Posterior vena cava (tissue), 2 donors: ENCODE results near the gene PSTPIP1. TPM values are rescaled to one million over a fixed set of nuclear protein-coding genes. Genes with fewer than 3 reads are reported as not detected.

Source experiments
- DNase-seq: peaks from one replicate; pipeline ENCODE4 v3.0.0-alpha.2; 2020; ENCODE audit warnings: low spot score
- intact Hi-C, 2 donors: fragments of 100-400 bp; cut with DNase I; formaldehyde crosslinking; loops; one replicate each; pipeline versions ENCODE4 v1.14.1 to v1.14.2; 2022 to 2023
- total RNA-seq, 2 donors: library from RNA; stranded (reverse); fragmentation: NEBNext Ultra II Directional; extraction: Animal tissue kit (Norgen Biotek cat#: 25700); gene quantifications; one replicate each; pipeline ENCODE4 v1.2.1, GENCODE V29; 2021
- donor health status: DM: yes; HTN: yes; CAD: no.
- donor health status: DM: yes; HTN: yes; CAD: no.

Gene PSTPIP1
- total RNA-seq, 2 donors from 2014 or later: 12.9 to 18.1 TPM

GRCh38 chr15:76994001-76994400, 925 bp upstream of the PSTPIP1 start:
- intact Hi-C loops: no loop called here
- DNase-seq: peak; percentile 88

- intact Hi-C loops: no loop called here
- no peak for DNase-seq
These were observed 430 bp upstream of the PSTPIP1 start for GRCh38 chr15:76994496-76994895.

- intact Hi-C loops: no loop called here
- DNase-seq: no peak
These were observed 1.2 kb downstream of the PSTPIP1 start for GRCh38 chr15:76996076-76996525.

- intact Hi-C loops: no loop called here
- DNase-seq: peak; percentile 86
These were observed 1.8 kb downstream of the PSTPIP1 start for GRCh38 chr15:76996526-76997401.

GRCh38 chr15:76998663-76999285, 3.8 kb downstream of the PSTPIP1 start:
- intact Hi-C loops: no loop called here
- peak; percentile 56 for DNase-seq

GRCh38 chr15:76999996-77000395, 5.1 kb downstream of the PSTPIP1 start:
- peak; percentile 67 for DNase-seq
- intact Hi-C loops: no loop called here

- intact Hi-C loops: no loop called here
- peak; percentile 44 for DNase-seq
These were observed 6.4 kb downstream of the PSTPIP1 start for GRCh38 chr15:77001351-77001750.

GRCh38 chr15:77001966-77002365, 7.0 kb downstream of the PSTPIP1 start:
- intact Hi-C loops: no loop called here
- peak; percentile 17 for DNase-seq

- intact Hi-C loops: no loop called here
- DNase-seq: peak; percentile 50
These were observed 7.5 kb downstream of the PSTPIP1 start for GRCh38 chr15:77002436-77002835.

GRCh38 chr15:77002954-77003912, 8.3 kb downstream of the PSTPIP1 start:
- DNase-seq: peak; percentile 88
- intact Hi-C loops: no loop called here

- intact Hi-C loops: no loop called here
- peak; percentile 91 for DNase-seq
These were observed 9.3 kb downstream of the PSTPIP1 start for GRCh38 chr15:77004189-77004588.

- intact Hi-C loops: no loop called here
- no peak for DNase-seq
These were observed 14.2 kb downstream of the PSTPIP1 start for GRCh38 chr15:77009176-77009575.

GRCh38 chr15:77009646-77010311, 14.9 kb downstream of the PSTPIP1 start:
- no peak for DNase-seq
- intact Hi-C loops: no loop called here

- DNase-seq: no peak
- intact Hi-C loops: no loop called here
These were observed 15.4 kb downstream of the PSTPIP1 start for GRCh38 chr15:77010312-77010686.

- DNase-seq: no peak
- intact Hi-C loops: no loop called here
These were observed 15.9 kb downstream of the PSTPIP1 start for GRCh38 chr15:77010857-77011256.

- intact Hi-C loops: no loop called here
These were observed 17.3 kb downstream of the PSTPIP1 start for GRCh38 chr15:77012117-77012712.

GRCh38 chr15:77012868-77013267, 17.9 kb downstream of the PSTPIP1 start:
- intact Hi-C loops: loop anchor here in 1 of 2 donors (1.0 kb wide), 1 partner anchor 92 kb away; no protein-coding TSS in a partner anchor
- no peak for DNase-seq

More at GRCh38 chr15:77012117-77012712, 17.3 kb downstream of the PSTPIP1 start:
- no peak for DNase-seq

- no peak for DNase-seq
- intact Hi-C loops: loop anchor here in 1 of 2 donors (1.0 kb wide), 1 partner anchor 92 kb away; no protein-coding TSS in a partner anchor
These were observed 18.8 kb downstream of the PSTPIP1 start for GRCh38 chr15:77013776-77014131.
